Liver (tissue), 3 donors: ENCODE results near the gene ARAP1.

Source experiments
- EGR1 ChIP-seq, 2 donors: IDR thresholded peaks; 2 replicates each; pipeline ENCODE4 v1.6.1; 2016 to 2018; ENCODE audit warnings: antibody characterized with exemption in 2 of 2, low read depth in 2 of 2
- HNF4A ChIP-seq, 2 donors: conservative IDR thresholded peaks; 2 replicates each; pipeline ENCODE4 v1.6.1; 2016; ENCODE audit warnings: antibody characterized with exemption in 2 of 2, mild to moderate bottlenecking in 2 of 2
- JUND ChIP-seq, 2 donors: IDR thresholded peaks; 2 replicates each; pipeline ENCODE4 v1.6.1; 2016; ENCODE audit warnings: antibody characterized with exemption in 2 of 2
- RAD21 ChIP-seq, 2 donors: IDR thresholded peaks; 2 replicates each; pipeline ENCODE4 v1.6.1; 2016; ENCODE audit warnings: antibody characterized with exemption in 2 of 2, mild to moderate bottlenecking in 2 of 2
- SP1 ChIP-seq: IDR thresholded peaks from 2 replicates; pipeline ENCODE4 v1.6.1; 2018; ENCODE audit warnings: antibody characterized with exemption, mild to moderate bottlenecking
- TF ChIP-seq, protein P1 (sequence below): fragments of 150-350 bp; IDR thresholded peaks from 2 replicates; pipeline ENCODE4 v1.5.1; 2017; ENCODE audit warnings: improper control_type of control experiment, low read depth, low read length; ENCODE audit not compliant: missing input control
- TF ChIP-seq, protein P2 (sequence below): IDR thresholded peaks from 2 replicates; pipeline ENCODE4 v1.6.1; 2016; ENCODE audit warnings: antibody characterized with exemption
- TF ChIP-seq, protein P3 (sequence below): IDR thresholded peaks from 2 replicates; pipeline ENCODE4 v1.6.1; 2016; ENCODE audit warnings: antibody characterized with exemption
- donor health status: healthy.
- donor health status: healthy.

DNA sequence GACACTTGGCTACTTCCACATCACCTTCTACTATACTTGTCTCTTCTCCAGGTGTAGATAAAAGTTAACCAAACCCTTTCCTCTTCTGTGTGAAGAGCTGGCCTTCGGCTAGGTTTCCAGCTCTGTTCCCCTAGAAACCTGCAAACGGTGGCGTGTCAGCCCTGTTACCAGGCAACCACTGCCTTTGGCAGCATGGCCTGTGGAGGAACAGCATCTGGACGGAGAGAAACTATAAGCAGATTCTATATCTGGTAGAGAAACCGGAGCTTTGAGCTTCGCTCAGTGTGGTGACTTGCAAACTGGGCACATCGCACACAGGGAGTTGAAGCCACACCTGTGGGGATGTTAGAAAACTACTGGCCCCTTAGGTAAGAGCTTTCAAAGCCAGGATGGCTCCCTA, 35.9 kb downstream of the ARAP1 start:
- TF ChIP-seq SP1 (no peak), HNF4A (conservative IDR thresholded peaks at IDR 0.05) (no peak), EGR1 (IDR thresholded peaks at IDR 0.05; ENCODE audit: low read depth in 2 of 2) (no peak), RAD21 (IDR thresholded peaks at IDR 0.05) (no peak), JUND (IDR thresholded peaks at IDR 0.05) (no peak)
- TF ChIP-seq, protein P1, sequence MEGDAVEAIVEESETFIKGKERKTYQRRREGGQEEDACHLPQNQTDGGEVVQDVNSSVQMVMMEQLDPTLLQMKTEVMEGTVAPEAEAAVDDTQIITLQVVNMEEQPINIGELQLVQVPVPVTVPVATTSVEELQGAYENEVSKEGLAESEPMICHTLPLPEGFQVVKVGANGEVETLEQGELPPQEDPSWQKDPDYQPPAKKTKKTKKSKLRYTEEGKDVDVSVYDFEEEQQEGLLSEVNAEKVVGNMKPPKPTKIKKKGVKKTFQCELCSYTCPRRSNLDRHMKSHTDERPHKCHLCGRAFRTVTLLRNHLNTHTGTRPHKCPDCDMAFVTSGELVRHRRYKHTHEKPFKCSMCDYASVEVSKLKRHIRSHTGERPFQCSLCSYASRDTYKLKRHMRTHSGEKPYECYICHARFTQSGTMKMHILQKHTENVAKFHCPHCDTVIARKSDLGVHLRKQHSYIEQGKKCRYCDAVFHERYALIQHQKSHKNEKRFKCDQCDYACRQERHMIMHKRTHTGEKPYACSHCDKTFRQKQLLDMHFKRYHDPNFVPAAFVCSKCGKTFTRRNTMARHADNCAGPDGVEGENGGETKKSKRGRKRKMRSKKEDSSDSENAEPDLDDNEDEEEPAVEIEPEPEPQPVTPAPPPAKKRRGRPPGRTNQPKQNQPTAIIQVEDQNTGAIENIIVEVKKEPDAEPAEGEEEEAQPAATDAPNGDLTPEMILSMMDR = no peak
- TF ChIP-seq, protein P2, sequence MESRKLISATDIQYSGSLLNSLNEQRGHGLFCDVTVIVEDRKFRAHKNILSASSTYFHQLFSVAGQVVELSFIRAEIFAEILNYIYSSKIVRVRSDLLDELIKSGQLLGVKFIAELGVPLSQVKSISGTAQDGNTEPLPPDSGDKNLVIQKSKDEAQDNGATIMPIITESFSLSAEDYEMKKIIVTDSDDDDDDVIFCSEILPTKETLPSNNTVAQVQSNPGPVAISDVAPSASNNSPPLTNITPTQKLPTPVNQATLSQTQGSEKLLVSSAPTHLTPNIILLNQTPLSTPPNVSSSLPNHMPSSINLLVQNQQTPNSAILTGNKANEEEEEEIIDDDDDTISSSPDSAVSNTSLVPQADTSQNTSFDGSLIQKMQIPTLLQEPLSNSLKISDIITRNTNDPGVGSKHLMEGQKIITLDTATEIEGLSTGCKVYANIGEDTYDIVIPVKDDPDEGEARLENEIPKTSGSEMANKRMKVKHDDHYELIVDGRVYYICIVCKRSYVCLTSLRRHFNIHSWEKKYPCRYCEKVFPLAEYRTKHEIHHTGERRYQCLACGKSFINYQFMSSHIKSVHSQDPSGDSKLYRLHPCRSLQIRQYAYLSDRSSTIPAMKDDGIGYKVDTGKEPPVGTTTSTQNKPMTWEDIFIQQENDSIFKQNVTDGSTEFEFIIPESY = no peak
- TF ChIP-seq, protein P3, sequence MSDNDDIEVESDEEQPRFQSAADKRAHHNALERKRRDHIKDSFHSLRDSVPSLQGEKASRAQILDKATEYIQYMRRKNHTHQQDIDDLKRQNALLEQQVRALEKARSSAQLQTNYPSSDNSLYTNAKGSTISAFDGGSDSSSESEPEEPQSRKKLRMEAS = no peak
